ENCODE measurements around the gene SMYD3. TPM values are rescaled to one million over a fixed set of nuclear protein-coding genes. Genes with fewer than 3 reads are reported as not detected.
"Not testable (repeated sequence)": the region's sequence is repeated elsewhere in the genome, so short reads cannot be mapped to it uniquely, and the experiment has no call there.

Gene SMYD3
- total and polyA plus RNA-seq, 2 of the 4 experiments (the other 2 are of a cell fraction) = 26.5 to 37.6 TPM

DNA sequence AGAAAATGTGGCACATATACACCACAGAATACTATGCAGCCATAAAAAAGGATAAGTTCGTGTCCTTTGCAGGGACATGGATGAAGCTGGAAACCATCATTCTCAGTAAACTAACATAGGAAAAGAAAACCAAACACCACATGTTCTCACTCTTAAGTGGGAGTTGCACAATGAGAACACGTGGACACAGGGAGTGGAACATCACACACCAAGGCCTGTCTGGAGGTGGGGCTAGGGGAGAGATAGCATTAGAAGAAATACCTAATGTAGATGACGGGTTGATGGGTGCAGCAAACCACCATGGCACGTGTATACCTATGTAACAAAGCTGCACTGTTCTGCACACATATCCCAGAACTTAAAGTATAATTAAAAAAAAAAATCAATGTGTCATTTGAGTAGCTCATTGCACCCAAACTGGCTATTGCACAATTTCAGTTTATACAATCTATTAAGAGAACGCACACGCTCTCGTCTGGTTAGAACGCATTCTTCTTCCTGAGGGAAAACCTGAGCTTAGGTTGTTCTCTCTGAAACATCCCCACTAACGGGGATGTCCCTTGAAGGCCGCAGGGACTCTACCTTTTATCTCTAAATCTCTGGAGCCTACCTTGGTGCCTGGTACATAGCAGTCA, 535.9 kb downstream of the SMYD3 start:
- Histone ChIP-seq H3K4me1 (ENCODE audit: control insufficient read depth, insufficient read depth, low read length) (peaks cover 10% of the 10 kb centered on the region), H3K18ac (ENCODE audit: low read depth, low read length) (peak overlapping the region; percentile 33; the same call in 1 of the 2 replicates), H3K4ac (ENCODE audit: low read depth, low read length) (0 out of 2 replicates have a peak overlapping the region, but pooled peaks have one; percentile 4)
- H3K23ac ChIP-seq (ENCODE audit: low read depth, low read length); H3K79me1 ChIP-seq (ENCODE audit: low read depth in 1 of 2, low read length in 2 of 2); H2AFZ ChIP-seq (replicated peaks; ENCODE audit: low read length, poor library complexity); H4K8ac ChIP-seq (ENCODE audit: low read depth in 2 of 2, low read length in 2 of 2); H2BK120ac ChIP-seq (ENCODE audit: low read depth, low read length); H2AK5ac ChIP-seq (ENCODE audit: low read depth, low read length); H3K27me3 ChIP-seq (ENCODE audit: control insufficient read depth, insufficient read depth, low read length); H3K27ac ChIP-seq (ENCODE audit: insufficient read depth, low read length); H4K91ac ChIP-seq (ENCODE audit: insufficient read depth, low read depth, low read length); H2AK9ac ChIP-seq (replicated peaks; ENCODE audit: low read depth, low read length, poor library complexity); POLR2A ChIA-PET (ENCODE audit: unreplicated experiment); H4K5ac ChIP-seq (ENCODE audit: low read depth, low read length); H3K9me1 ChIP-seq (ENCODE audit: insufficient read depth, low read length); H4K20me1 ChIP-seq (ENCODE audit: insufficient read depth, low read length); H3K9me3 ChIP-seq (ENCODE audit: control insufficient read depth, insufficient read depth, low read length); BruUV-seq (replicated peaks); H3K4me3 ChIP-seq (ENCODE audit: insufficient read depth, low read depth, low read length); H3K9ac ChIP-seq (ENCODE audit: low read depth, low read length); H3K36me3 ChIP-seq (ENCODE audit: control insufficient read depth, insufficient read depth, low read length); H3K14ac ChIP-seq (replicated peaks; ENCODE audit: low read depth, low read length); H3K56ac ChIP-seq (ENCODE audit: extremely low read depth, insufficient read depth, low read length); DNase-seq; H3K4me2 ChIP-seq (ENCODE audit: low read depth, low read length); H2BK20ac ChIP-seq (ENCODE audit: low read depth, low read length); ATAC-seq (ENCODE audit: low read depth); H2BK5ac ChIP-seq (ENCODE audit: low read depth, low read length, poor library complexity, severe bottlenecking); intact Hi-C loops (cut with micrococcal nuclease); dilution Hi-C loops (cut with HindIII; ENCODE audit: low sequenced_read_pairs, unreplicated experiment); in situ Hi-C loops (cut with MboI; ENCODE audit: low sequenced_read_pairs); H2BK15ac ChIP-seq (ENCODE audit: low read depth, low read length): not testable (repeated sequence)
- peak; percentile 60 for TF ChIP-seq CEBPB (IDR thresholded peaks at IDR 0.05; ENCODE audit: low read depth, low read length)
- no CpG with 5 or more reads among the region's 10 CpGs for WGBS, 2 experiments (ENCODE audit: extremely low coverage in 2 of 2, insufficient read length in 1 of 2)
- CTCF ChIA-PET = interaction anchor here (0.6 kb wide), 1 partner anchor 455 kb away, joined by 4 read pairs; no protein-coding TSS in a partner anchor
